ENCODE data around the gene NBEAL2.
"Not testable (repeated sequence)": the region's sequence is repeated elsewhere in the genome, so short reads cannot be mapped to it uniquely, and the experiment has no call there.

NBEAL2 gene

DNA sequence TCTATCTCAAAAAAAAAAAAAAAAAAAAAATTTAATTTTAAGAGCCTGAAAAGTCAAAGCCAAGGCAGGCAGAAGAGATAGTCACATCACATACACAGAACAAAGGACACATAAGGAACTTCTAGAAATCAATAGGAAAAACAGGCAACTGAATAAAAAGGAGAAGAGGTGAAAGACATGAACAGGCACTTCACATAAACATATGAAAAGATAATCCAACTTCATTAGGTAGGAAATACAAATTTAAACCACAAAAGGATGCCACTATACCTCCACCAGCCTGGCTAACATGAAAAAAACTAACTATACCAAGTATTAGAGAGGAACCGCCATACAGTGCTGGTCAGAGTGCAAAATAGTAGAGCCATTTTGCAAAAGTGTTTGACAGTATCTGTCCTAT lies 17.0 kb upstream of the NBEAL2 start:
- no peak for DNase-seq

DNA sequence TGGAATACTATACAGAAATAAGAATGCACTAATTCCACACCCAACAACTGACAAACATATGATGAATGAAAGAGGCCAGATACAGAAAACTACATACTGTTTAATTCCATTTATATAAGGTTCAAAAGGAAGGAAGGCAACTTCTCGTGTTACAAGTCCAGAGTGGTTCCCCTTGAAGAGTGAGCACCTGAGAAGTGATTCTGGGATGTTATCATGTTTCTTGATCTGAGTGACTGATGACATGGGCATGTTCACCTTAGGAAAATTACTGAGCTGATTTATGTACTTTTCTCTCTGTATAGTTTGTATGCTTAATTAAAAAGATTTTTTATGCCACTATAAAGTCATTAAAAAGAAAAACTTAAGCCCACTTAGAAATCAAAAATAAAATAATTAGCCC lies 16.5 kb upstream of the NBEAL2 start:
- DNase-seq, result no peak

DNA sequence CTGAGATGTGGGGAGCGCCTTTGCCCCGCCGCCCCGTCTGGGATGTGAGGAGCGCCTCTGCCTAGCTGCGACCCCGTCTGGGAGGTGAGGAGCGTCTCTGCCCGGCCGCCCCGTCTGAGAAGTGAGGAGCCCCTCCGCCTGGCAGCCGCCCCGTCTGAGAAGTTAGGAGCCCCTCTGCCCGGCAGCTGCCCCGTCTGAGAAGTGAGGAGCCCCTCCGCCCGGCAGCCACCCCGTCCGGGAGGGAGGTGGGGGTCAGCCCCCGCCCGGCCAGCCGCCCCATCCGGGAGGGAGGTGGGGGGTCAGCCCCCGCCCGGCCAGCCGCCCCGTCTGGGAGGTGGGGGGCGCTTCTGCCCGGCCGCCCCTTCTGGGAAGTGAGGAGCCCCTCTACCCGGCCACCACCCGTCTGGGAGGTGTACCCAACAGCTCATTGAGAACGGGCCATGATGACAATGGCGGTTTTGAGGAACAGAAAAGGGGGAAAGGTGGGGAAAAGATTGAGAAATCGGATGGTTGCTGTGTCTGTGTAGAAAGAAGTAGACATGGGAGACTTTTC lies 15.4 kb upstream of the NBEAL2 start:
- DNase-seq, result not testable (repeated sequence)

DNA sequence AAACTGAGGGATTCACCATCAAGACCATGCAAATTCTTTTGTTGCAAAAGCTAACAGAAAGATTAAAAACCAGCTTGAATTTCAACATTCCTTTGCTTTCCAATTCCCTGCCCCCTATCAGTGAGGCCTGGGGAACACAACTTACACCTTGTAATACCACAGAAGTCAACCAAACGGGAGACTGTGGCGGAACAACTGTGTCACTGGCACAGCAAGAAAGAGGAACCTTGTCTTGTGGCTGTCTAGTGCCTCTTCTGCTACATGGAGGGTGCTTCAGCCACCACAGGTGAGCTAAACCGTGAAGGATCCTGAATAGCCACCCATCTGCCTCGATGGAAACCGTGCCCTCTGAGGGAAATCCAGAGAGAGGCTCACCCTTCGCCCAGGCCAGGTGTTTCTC lies 14.3 kb upstream of the NBEAL2 start:
- DNase-seq, result no peak

DNA sequence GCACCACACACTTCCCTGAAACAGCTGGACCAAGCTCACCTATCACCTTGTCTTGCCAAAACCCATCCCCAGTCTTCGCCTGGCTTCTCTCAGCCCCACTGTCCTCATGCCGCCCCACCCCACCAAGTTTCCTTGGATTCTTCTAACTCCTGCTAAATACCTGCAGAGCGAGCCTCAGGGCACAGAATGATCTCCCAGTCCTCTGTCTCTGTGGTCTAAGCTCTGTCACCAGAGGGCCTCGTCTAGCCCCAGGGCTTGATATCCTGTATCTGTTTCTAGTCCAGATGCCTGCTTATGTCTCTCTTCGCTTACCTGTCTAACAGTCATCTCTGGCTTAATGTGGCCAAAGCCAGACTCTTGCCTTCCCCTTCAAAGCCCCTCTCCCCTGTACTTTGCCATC lies 12.7 kb upstream of the NBEAL2 start:
- no peak for DNase-seq

DNA sequence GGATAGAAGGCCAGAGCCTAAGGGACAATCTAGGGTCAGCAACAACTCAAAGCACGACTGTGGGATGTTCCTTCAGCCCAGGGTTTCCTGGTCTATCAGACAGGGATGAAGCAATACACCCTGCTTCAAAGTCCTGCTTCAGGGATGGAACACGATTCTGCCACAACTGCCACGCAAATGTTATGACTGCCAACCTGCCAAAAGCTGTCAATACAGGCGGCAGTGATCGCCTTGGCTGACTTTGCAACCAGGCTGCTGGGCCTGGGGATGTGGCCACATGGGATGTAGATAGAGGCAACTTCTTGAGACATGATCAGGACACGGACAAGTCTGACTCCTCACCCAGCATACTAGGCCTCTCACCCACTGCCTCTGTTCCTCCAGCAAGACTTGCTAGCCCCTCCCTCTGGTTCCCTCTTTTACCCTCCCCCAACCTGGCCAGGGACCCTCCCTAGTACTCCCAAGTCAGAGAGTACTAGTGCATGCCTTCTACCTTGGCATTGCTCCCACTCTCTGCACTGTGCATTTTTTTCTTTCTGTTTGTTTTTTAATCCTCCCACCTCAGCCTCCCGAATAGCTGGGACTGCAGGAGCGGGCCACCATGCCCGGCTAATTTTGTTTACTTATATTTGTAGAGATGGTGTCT lies 10.6 kb upstream of the NBEAL2 start:
- DNase-seq, result no peak

DNA sequence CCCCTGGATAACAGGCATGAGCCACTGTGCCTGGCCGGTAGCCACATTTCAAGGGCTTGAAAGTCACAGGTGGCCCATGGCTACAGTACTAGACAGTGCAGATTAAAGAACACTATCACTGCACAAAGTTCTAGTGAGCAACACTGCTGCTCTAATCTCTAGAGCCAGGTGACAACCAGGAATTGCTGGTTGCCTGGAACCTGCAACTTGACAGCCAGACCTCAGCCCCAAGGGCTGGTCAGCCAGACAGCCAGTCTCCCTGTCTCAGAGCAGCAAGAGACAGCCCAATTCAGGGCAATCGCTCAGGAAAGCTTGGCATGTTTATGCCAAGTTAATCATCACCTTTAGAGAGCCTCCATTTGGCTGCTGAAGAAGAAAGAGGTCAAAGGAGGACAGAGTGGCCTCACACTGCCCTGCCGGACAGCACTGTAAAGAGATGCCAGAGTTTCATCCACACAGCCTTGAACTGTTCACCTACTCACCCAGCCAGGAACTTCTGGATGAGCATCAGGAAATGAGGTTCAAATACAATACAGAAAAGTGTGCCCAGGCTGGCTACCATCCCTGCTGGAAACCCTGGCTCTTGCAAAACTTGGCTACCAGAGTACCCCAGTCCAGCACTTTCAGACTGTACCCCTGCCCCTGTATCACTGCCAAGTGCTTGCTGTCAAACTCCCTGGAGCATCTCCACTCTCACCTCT lies 8.9 kb upstream of the NBEAL2 start:
- no peak for DNase-seq

DNA sequence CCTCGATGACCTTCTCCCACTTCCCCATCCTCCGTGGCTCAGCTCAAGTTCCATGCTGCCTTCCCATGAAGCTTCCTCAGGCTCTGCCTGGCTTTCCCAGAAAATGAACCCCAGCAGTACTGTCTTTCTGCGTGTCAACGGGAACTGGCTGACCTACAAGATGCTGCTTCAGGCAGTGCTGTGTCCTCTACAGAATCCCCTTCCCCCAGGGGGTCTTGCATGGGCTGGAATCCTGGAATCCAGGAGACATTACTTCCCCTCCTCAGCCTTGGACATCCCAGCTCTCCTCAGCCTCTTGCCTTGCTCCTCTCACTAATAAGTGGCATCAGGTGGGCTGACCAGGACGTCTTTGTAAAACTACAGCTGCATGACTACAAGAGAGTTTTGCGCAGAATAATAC lies 8.3 kb upstream of the NBEAL2 start:
- no peak for DNase-seq

DNA sequence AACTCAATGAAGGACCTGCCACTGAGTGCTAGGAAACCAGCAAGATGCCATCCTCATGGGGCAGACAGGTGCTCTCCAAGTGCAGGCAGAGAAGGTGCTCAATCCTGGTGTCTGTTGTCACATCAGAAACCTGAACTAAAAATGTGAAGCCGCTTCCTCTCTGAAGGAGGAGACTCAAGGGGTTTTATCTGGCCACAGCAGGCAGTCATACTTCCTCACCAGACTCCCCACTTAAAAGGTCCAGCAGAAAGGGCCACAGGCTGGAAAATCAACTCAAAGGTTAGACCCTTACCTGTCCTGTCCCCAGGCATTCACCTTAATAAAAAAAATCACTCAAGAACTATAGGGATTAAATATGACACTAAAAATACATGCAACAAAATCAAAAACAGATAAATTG lies 7.7 kb upstream of the NBEAL2 start:
- DNase-seq, result no peak

DNA sequence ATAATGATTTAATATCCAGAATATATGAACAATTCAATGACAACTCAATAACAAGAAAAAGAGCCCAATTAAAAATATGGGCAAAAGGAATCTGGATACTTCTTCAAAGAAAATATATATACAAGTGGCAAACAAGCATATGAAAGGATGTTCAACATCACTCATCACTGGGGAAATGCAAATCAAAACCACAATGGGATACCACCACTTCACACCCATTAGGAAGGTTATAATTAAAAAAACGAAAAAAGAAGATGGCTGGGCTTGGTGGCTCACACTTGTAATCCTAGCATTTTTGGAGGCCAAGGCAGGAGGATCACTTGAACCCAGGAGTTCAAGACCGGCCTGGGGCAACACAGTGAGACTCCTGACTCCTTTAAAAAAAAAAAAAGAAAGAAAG lies 7.1 kb upstream of the NBEAL2 start:
- no peak for DNase-seq

DNA sequence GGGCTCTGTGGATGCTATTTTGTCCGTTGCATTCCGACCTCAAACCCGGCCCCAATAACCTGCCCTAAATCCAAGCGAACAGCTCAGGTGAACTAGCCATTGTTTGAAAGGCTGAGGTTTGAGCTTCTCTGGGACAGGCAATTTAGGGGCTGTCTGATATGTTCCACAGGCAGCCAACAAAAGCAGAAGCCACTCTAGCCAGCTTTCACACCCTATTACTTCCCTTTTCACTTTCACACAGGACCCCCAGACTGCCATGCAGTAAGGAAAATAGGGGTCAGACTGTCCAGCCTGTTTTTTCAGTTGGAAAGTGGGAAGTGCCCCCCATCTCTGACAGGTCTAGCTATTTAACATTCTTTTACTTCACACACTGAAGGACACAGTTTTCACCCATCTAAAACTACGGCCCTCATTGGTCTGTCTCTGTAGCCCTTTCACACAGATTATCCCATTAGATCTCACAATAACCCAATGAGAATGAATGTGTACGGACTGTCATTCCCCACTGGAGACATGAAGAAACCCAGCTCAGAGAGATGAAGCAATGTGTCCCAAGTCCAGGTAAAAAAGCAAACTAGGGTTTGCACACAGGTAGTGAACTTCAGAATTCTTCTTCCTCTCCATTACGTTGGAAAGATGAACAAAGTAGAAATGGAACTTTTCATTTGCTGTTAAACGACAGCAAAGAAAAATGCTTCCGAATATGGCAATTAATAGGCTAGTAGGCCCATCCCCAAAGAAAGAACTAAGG lies 4.9 kb upstream of the NBEAL2 start:
- no peak for DNase-seq

DNA sequence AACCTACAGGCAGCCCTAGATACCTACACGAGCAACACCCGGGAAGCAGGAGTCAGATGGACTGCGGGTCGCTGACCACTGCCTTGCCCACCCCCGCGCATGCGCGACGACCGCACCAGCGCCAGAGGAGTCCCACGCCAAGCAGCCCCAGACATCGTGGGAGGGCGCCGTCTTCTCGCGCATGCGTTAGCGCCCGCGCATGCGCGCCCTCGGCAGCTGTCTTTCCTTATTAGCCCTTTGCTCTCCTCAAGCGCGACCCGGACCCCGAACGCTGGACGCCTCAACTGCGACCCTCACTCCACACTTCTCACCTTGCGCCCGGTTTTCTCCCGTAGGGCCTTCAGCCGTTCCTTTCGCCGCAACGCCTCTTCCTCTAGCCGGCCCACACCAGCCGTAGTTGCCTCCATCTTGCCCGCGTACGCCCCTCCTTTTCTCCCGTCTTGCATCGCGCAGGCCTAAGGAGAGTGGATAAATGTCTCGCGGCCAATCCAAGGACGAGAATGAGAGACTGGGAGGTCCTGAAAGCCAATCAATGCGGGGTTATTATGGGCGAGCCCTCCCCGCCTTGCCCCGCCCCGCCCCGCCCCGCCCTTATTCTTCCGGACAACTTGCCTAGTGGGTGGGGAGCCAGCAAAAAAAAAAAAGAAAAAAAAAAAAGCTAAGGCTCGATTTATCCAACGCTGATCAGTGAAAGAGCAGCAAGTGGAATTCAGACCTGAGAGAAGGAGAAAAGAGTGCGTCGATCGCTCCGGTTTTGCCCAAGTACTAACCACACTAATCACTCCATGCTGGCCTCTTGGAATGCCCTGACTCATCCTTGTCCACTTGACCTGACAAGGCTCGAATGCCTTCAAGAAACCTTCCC lies 2.9 kb upstream of the NBEAL2 start, which contains the start of gene CCDC12:
Gene CCDC12, minus strand, starts transcription at position 420 of the 865 bp plus-strand sequence. Its CDS starts 13 bp downstream, at position 407.
- DNase-seq, result peak; percentile 98

DNA sequence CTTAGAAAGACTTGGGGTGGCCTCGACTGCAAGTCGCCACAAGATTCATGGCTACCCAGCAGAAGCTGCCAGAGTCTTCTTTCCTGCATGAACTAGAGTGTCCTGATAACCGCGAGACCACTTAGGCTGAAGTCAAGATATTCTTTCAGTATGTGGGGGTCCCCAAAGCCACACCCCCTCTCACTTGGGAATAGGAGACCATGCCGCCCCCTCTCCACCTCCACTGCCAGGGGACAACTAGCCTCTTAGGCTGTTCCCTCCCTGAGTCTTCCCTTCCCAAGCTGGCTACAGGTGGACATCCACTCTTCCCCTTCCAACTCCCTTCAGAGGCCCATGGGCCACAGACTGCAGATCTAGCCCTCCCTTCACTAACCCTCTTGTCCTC lies 1.7 kb upstream of the NBEAL2 start:
- DNase-seq, result no peak

DNA sequence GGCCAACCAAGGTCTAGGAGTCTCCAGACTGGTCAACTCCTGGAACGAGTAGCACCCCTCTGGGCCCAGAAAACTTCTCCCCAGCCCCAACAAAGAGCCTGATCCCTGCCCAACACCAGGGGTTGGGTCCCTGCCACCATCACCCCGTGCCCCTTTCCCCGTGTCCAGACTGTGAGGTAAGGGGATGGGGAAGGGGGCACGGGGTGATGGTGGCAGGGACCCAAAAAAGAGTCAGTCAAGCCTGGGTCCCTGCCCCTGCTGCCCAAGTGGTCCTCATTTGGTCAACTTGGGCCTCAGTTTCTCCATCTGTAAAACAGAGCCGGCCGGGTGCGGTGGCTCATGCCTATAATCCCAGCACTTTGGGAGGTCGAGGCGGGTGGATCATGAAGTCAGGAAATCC lies 1.1 kb upstream of the NBEAL2 start:
- no peak for DNase-seq

DNA sequence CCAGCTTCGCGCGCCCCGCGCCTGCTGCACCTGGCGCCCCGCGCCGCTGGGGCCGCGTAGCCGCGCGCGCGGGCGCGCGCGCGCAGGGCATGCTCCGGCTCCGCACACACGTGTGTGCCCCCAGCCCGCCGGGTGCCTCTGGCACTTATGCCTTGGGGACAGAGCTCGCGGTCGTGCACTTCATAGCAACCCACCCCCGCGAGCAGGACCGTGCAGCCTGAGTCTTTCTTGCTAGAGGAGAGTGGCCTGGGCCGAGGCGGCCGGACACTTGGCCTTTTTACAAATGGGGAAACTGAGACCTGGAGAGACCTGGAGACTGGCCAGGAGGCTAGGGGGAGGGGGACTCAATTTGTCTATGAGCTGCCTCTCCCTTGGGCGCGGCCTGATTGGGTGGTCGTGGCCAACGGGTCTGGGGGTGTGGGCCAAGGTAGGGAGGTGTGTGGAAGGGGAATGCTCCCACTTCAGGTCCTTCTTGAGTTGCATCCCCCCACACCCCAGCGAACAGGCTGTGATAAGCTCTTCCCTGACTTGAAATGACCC lies 562 bp downstream of the NBEAL2 start:
- DNase-seq, result no peak

DNA sequence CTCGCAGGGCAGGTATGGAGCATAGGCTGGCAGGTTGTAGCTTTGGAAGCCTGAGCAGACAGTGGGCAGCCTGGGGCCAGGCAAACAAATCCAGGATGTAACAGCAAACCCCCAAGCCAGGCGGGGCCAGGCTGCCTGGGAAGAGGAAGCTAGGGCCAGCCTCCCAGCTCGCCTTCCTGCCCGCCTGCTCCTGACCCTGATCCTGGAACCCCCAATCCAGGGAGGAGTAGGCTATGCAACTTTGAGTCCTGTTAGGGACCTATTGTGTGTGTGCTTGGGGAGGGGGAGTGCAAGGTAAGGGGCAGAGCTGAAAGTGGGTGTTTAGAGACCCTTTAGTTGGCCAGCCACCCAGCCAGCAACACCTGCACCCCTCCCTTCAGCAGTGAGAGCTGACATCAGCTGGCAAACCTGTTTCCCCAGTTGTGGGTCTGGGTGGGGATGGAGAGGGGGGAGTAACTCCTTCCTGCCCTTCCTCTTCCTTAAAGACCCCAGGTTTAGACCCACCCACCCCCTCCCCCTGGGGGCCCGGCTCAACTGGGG lies 2.5 kb downstream of the NBEAL2 start:
- DNase-seq, result no peak

DNA sequence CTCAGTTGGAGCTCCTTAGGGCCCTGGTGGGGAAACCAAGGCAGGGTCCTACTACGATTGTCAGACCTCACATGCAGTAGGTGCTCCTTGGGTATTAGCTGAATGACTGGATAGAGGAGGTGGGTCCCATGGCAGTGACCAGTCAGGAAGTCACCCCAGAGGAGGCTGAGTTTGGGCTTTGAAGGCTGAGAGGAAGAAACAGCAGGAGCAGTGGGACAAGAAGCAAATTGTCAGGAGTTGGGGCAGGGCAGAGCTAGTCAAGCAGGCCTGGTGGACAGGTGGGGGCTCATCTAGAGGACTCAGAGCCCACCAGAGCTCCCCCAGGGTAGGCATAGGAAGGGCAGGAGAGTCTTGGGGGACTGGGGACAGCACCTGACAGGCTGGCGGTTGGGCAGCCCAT lies 3.1 kb downstream of the NBEAL2 start:
- DNase-seq, result no peak

DNA sequence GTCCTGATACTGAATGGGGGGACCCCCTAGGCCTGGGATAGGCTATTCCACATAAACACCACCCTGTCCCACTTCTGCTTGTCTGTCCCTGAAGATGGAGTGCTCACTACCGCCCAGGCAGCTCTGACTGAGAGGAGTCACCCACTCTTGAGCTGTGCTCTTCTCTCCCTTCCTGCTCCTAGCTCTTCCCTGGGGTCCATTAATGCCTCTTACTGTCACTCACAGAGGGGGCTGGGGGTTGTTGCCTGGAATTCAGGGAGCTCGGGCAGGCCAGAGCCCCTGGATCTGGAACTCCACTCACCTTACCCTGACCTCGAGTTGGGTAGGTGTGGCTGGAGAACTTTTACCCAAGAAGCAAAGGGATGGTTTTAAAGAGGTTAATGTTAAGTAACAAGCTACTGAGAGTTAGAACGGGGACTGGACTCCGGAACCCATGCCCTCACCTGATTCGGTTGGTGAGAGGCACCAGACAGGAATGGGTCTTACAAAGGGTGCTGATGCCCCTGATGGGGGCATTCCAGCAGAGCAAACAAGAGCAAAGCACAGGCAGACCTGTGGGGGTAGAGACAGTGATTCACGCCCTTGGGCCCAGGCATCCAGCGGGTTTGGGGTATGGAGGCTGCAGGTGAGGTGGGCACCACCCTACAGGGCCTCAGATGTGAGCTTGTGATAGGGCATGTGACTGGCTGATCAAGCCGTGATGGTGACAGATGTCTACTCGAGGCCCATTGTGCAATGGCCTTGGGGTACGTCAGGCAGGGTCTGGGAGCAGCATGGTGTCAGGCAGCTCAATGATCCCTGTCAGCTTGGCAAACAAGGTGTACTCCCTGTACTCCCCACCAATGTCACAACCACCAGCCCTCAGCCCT lies 5.4 kb downstream of the NBEAL2 start:
- DNase-seq, result no peak

DNA sequence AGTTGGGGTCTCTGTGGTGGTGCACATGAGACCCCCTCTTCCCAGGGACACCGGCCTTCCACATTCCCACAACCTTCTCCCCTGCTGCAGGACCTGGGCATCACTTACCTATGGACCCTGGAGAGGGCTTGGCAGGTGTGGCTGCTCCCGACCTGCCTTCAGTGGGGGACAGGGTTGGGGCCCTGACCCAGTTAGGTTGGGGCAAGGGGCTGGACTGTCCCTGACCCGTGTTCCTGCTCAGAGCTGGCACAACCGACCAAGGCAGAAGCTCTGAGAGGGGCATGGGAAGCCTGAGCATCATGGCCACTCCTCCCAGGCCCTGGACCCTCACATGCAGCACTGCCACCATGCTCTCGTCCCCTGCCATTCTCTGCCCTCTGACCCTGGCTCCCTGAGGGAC lies 6.1 kb downstream of the NBEAL2 start:
- DNase-seq, result no peak

DNA sequence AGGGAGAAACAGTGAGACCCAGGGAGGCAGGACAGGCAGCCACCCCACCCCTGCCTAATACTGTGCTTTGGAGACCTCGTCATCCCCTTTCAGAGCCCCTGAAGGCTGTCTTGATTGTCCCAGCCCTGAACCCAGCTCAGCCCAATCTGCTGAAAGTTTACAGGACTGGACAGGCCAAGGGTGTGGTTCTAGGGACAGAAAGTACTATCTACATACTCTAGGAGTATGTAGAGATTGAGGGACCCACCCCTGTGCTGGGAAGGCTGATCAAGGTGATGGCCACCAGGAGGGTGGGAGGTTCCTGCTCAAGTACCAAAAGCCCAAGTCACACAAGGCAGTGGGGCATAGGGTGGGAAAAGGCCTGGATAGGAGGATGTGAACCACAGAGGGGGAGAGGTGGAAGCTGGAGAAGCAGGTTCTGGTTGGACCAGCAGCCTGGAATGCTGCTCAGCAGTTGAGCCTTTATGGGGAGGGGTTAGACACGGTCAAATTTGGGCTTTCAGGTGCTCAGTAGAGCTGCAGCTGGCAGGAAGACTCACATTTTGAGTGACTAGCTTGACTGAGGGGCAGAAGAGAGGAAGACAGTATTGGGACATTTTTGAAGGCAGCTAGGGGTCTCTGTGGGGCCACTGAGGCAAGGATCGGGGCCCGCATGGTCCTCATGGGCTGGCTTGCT lies 6.7 kb downstream of the NBEAL2 start:
- DNase-seq, result no peak
